Kidney (tissue), 14 donors: ENCODE measurements around the gene C19orf44. TPM values are rescaled to one million over a fixed set of nuclear protein-coding genes. Genes with fewer than 3 reads are reported as not detected.

ENCODE experiments used
- DNase-seq, 5 donors: peaks; one replicate each; pipeline ENCODE4 v3.0.0-alpha.2; 2013 to 2020
- FAIRE-seq: peaks from 2 replicates; lab custom pipeline; 2012; peaks lifted over from hg19 to GRCh38; lab: Jason Lieb, UNC
- H3K27ac ChIP-seq, 2 donors: one replicate each; pipeline ENCODE4 v1.7.0; 2013; ENCODE audit warnings: low read depth in 2 of 2, low read length in 2 of 2, inconsistent platforms in 1 of 2
- H3K27me3 ChIP-seq: one replicate; pipeline ENCODE4 v1.7.1; 2013; ENCODE audit warnings: low read length, inconsistent platforms; ENCODE audit not compliant: control insufficient read depth, insufficient read depth
- H3K36me3 ChIP-seq, 3 donors: one replicate each; pipeline versions ENCODE4 v1.7.0 to v1.7.1; 2013; ENCODE audit warnings: low read length in 3 of 3, control low read depth in 1 of 3, inconsistent platforms in 1 of 3; ENCODE audit not compliant: insufficient read depth in 3 of 3, control insufficient read depth in 2 of 3
- H3K4me1 ChIP-seq, 3 donors: one replicate each; pipeline versions ENCODE4 v1.7.0 to v1.7.1; 2013; ENCODE audit warnings: low read length in 3 of 3, inconsistent platforms in 1 of 3, low read depth in 1 of 3; ENCODE audit not compliant: control insufficient read depth in 2 of 3, insufficient read depth in 2 of 3
- H3K4me3 ChIP-seq, 3 donors: one replicate each; pipeline versions ENCODE4 v1.7.0 to v1.8.1; 2013; ENCODE audit warnings: low read length in 3 of 3, control low read depth in 1 of 3, inconsistent platforms in 1 of 3
- H3K9ac ChIP-seq, 3 donors: one replicate each; pipeline versions ENCODE4 v1.7.0 to v1.7.1; 2013; ENCODE audit warnings: low read length in 3 of 3, control low read depth in 1 of 3, inconsistent platforms in 1 of 3
- H3K9me3 ChIP-seq, 3 donors: one replicate each; pipeline versions ENCODE4 v1.7.0 to v1.7.1; 2013; ENCODE audit warnings: low read length in 3 of 3, control low read depth in 1 of 3, inconsistent platforms in 1 of 3; ENCODE audit not compliant: control insufficient read depth in 2 of 3, insufficient read depth in 1 of 3
- intact Hi-C: fragments of 100-400 bp; cut with DNase I; formaldehyde crosslinking; loops from one replicate; pipeline ENCODE4 v1.11.1; 2022
- polyA plus RNA-seq: library from polyadenylated mRNA; stranded (reverse); fragments of 350-450 nt; fragmentation: Illumina TruSeq; extraction: RNeasy Lipid Tissue Mini Kit (QIAGEN cat#74804); gene quantifications from one replicate; pipeline ENCODE4 v1.2.3, GENCODE V29; 2014; ENCODE audit warnings: low read depth, low replicate concordance; ENCODE audit not compliant: insufficient read depth
- total RNA-seq: library from RNA; stranded (reverse); fragmentation: NEBNext Ultra II Directional; extraction: Animal tissue kit (Norgen Biotek cat#: 25700); gene quantifications from one replicate; pipeline ENCODE4 v1.2.1, GENCODE V29; 2021
- TF ChIP-seq, protein P1 (sequence below): IDR thresholded peaks from 3 replicates; pipeline ENCODE4 v1.5.1; 2012; ENCODE audit warnings: mild to moderate bottlenecking, moderate library complexity, borderline replicate concordance; ENCODE audit not compliant: insufficient read depth; ENCODE audit errors: extremely low read depth
- donor health status: control.
- donor health status: control.
- donor health status: control.
- donor health status: control.
- donor health status: control.
- donor health status: DM: yes; HTN: yes; CAD: no.
- donor health status: Normal renal cell carcinoma (clear cell type).

The C19orf44 gene
- total and polyA plus RNA-seq, 2 donors from 2014 or later: 6.2 to 8.6 TPM

DNA sequence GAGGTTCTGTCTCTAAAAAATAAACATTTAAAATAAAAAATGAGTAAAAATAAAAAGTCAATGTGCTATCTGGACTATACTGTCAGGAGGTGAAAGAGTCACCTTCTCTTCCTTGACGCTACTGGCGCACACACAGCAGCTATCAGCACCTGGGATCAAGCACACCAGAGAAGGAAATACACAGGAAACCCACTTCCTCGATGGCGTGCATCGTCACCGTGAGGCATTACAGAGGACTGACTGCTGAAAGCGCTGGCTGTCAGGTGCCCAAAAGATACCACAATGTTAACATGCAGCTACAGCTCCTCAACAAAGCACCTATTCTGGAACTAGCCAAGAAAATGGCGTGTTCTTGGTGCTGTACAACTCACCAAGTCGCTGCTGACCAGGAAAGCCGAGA is 70.0 kb downstream of the C19orf44 start:
- DNase-seq (peak in 1 of 5 donors; percentile 81), FAIRE-seq (no peak)
- intact Hi-C loops: no loop called here
- H3K4me1 ChIP-seq: peaks cover 0 to 2% (median 2%) of the 10 kb centered on the region in 3 donors
- H3K27me3 ChIP-seq: no peaks in the 10 kb centered on the region
- no peaks in the 10 kb centered on the region for H3K9me3 ChIP-seq
- H3K27ac ChIP-seq: no peak overlapping the region
- TF ChIP-seq, protein P1, sequence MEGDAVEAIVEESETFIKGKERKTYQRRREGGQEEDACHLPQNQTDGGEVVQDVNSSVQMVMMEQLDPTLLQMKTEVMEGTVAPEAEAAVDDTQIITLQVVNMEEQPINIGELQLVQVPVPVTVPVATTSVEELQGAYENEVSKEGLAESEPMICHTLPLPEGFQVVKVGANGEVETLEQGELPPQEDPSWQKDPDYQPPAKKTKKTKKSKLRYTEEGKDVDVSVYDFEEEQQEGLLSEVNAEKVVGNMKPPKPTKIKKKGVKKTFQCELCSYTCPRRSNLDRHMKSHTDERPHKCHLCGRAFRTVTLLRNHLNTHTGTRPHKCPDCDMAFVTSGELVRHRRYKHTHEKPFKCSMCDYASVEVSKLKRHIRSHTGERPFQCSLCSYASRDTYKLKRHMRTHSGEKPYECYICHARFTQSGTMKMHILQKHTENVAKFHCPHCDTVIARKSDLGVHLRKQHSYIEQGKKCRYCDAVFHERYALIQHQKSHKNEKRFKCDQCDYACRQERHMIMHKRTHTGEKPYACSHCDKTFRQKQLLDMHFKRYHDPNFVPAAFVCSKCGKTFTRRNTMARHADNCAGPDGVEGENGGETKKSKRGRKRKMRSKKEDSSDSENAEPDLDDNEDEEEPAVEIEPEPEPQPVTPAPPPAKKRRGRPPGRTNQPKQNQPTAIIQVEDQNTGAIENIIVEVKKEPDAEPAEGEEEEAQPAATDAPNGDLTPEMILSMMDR: no peak
- peaks cover 5 to 44% (median 19%) of the 10 kb centered on the region in 3 donors for H3K36me3 ChIP-seq
- H3K4me3 ChIP-seq: no peak overlapping the region
- H3K9ac ChIP-seq: no peak overlapping the region

DNA sequence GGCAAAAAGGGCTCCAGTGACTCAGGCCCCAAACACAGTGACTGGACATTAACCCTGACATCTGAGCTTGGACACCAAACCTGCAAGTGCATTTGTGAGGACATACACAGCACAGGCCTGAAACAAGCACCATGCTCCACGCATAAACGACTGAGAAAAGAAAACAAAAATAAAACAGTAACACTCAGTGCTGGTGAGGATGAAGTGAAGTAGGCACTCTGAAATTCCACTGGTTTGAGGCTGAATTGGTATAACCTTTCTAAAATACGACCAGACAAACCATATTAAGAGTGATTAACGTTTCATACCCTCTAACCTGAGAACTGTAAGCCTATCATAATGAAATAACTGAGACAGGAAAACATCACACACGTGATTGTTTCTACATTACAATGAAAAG is 70.5 kb downstream of the C19orf44 start:
- intact Hi-C loops: no loop called here

DNA sequence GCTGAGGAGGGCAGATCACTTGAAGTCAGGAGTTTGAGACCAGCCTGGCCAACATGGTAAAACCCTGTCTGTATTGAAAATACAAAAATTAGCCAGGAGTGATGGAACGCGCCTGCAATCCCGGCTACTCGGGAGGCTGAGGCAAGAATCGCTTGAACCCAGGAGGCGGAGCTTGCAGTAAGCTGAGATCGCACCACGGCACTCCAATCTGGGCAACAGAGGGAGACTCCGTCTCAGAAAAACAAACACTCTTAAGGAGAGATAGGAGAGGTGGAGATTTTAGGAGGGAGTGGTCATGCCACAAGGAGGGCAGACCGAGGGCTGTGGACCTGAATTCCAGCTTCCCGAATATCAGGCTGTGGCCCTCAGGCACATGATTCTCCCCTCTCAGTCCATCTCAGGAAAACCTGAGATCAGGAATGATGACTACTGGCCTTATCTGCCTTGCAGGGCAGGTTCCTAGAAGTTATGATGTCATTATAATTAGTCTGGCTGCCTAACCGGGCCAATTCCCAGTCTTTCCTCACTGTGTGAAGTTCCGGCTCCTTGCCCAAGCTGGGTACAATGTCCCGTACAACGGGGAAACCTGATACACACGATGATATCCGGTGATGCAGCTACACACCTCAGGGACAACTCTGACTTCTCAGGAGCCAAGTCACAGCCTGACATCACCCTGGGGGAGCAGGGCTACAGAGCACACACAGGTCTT is 73.6 kb downstream of the C19orf44 start:
- Histone ChIP-seq H3K9me3 (no peaks in the 10 kb centered on the region), H3K9ac (no peak overlapping the region), H3K36me3 (peaks cover 4 to 27% (median 8%) of the 10 kb centered on the region in 3 donors), H3K4me3 (no peak overlapping the region), H3K27me3 (no peaks in the 10 kb centered on the region), H3K27ac (no peak overlapping the region), H3K4me1 (peaks cover 0 to 24% (median 6%) of the 10 kb centered on the region in 3 donors)
- intact Hi-C loops: no loop called here
- no peak for FAIRE-seq
- TF ChIP-seq, protein P1: no peak
- no peak for DNase-seq

More for the DNA sequence above, 70.5 kb downstream of the C19orf44 start:
- no peak overlapping the region for H3K27ac ChIP-seq
- H3K36me3 ChIP-seq: peaks cover 5 to 44% (median 14%) of the 10 kb centered on the region in 3 donors
- FAIRE-seq (no peak), DNase-seq (no peak)
- no peaks in the 10 kb centered on the region for H3K9me3 ChIP-seq
- TF ChIP-seq, protein P1: no peak
- H3K9ac ChIP-seq: no peak overlapping the region
- peaks cover 0 to 7% (median 6%) of the 10 kb centered on the region in 3 donors for H3K4me1 ChIP-seq
- H3K4me3 ChIP-seq: no peak overlapping the region
- H3K27me3 ChIP-seq: no peaks in the 10 kb centered on the region

Other genes with a start within 250 kb of the C19orf44 start
- gene KLF2, start 171.6 kb upstream of the C19orf44 start, total RNA-seq: 131 TPM
- gene KLF2, start 171.6 kb upstream of the C19orf44 start, polyA plus RNA-seq: 114 TPM
- 43.3 TPM for gene EPS15L1, start 24.4 kb upstream of the C19orf44 start, total RNA-seq
- gene EPS15L1, start 24.4 kb upstream of the C19orf44 start, polyA plus RNA-seq: 34.2 TPM
- not detected for gene CALR3, start 227 bp upstream of the C19orf44 start, total RNA-seq
- not detected for gene CALR3, start 227 bp upstream of the C19orf44 start, polyA plus RNA-seq
- 37.2 TPM for gene CHERP, start 46.0 kb downstream of the C19orf44 start, total RNA-seq
- 14.6 TPM for gene CHERP, start 46.0 kb downstream of the C19orf44 start, polyA plus RNA-seq
- 47.1 TPM for gene SLC35E1, start 76.0 kb downstream of the C19orf44 start, total RNA-seq
- 19.8 TPM for gene SLC35E1, start 76.0 kb downstream of the C19orf44 start, polyA plus RNA-seq
- 11.8 TPM for gene MED26, start 131.8 kb downstream of the C19orf44 start, total RNA-seq
- 3.6 TPM for gene MED26, start 131.8 kb downstream of the C19orf44 start, polyA plus RNA-seq
- gene SMIM7, start 163.8 kb downstream of the C19orf44 start, total RNA-seq: 66.2 TPM
- 144 TPM for gene SMIM7, start 163.8 kb downstream of the C19orf44 start, polyA plus RNA-seq
- 5.8 TPM for gene TMEM38A, start 164.7 kb downstream of the C19orf44 start, total RNA-seq
- 10.7 TPM for gene TMEM38A, start 164.7 kb downstream of the C19orf44 start, polyA plus RNA-seq
- gene NWD1, start 223.5 kb downstream of the C19orf44 start, total RNA-seq: 1.9 TPM
- gene NWD1, start 223.5 kb downstream of the C19orf44 start, polyA plus RNA-seq: 0.17 TPM